OCI-LY3 (cell line): ENCODE results near the gene SSTR5.

ENCODE experiments used
- EZH2phosphoT487 ChIP-seq: fragments of 200-600 bp; shearing (Covaris generic); IDR thresholded peaks from 2 replicates; pipeline ENCODE4 v1.6.1; 2018; ENCODE audit warnings: antibody characterized with exemption, mixed run types, low read depth
- TF ChIP-seq, protein P1 (sequence below): fragments of 200-600, 300-600 bp; sonication (generic); IDR thresholded peaks from 2 replicates; pipeline ENCODE4 v1.5.1; 2014; ENCODE audit warnings: antibody characterized with exemption, low read length, low read depth

GRCh38 chr16:1121601-1122397 is 49.3 kb downstream of the SSTR5 start:
- TF ChIP-seq, protein P1, sequence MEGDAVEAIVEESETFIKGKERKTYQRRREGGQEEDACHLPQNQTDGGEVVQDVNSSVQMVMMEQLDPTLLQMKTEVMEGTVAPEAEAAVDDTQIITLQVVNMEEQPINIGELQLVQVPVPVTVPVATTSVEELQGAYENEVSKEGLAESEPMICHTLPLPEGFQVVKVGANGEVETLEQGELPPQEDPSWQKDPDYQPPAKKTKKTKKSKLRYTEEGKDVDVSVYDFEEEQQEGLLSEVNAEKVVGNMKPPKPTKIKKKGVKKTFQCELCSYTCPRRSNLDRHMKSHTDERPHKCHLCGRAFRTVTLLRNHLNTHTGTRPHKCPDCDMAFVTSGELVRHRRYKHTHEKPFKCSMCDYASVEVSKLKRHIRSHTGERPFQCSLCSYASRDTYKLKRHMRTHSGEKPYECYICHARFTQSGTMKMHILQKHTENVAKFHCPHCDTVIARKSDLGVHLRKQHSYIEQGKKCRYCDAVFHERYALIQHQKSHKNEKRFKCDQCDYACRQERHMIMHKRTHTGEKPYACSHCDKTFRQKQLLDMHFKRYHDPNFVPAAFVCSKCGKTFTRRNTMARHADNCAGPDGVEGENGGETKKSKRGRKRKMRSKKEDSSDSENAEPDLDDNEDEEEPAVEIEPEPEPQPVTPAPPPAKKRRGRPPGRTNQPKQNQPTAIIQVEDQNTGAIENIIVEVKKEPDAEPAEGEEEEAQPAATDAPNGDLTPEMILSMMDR, result no peak
- no peak for TF ChIP-seq EZH2phosphoT487
